Epithelial cell of prostate (primary cell): ENCODE measurements around the gene SLC9A7.

Source experiments
- DNase-seq: peaks from one replicate; pipeline ENCODE4 v3.0.0-alpha.2; 2011; ENCODE audit warnings: low read depth, low spot score
- H3K27ac ChIP-seq: fragments of 450-650 bp; 2 replicates; pipeline ENCODE4 v1.5.1; 2017; ENCODE audit warnings: mild to moderate bottlenecking

Gene SLC9A7

DNA sequence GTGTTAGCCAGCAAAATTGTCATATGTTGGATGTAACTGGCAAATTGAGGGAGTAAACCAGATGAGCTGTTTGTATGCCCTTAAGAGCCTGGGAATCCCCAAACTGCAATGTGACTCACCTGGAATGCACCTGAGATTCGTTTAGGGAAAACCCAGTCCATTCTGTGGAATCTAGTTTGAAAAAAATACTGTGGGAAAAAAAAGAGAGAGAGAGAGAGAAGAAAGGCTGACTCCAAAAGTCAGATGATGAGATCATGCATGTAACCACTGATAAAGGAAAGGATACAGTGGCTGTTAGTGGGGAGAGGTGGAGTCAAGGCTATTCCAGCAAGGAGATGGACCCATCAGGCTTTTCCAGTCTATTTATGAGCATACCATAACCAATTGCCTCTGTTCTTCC lies 48.5 kb downstream of the SLC9A7 start:
- peak; percentile 66 for DNase-seq
- peak overlapping the region; percentile 39 for H3K27ac ChIP-seq

DNA sequence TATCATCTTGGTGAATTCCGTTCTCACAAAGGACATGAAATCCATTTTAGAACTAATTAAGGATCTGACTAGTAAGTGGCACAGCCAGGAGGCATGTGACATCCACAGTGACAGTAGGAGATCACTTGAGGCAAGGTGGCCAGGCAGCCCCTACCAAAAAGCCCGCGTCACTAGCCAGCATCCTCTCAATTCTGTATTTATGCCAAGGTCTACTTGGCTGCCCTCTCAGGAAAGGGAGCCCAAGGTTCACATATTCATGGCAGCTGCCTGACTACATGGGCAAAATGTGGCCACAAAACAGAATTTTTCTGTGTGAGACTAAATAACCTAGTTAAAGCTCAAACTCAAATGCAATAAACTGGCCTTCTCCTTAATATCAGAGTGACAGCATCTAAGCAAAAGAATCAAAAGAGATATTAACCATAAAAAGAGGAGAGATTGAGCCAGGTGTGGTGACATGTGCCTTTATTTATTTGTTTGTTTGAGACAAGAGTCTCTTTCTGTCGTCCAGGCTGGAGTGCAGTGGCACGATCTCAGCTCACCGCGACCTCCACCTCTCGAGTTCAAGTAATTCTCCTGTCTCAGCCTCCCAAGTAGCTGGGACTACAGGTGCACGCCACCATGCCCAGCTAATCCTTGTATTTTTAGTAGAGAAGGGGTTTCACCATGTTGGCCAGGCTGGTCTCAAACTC lies 51.5 kb downstream of the SLC9A7 start:
- H3K27ac ChIP-seq, result no peak overlapping the region
- no peak for DNase-seq

DNA sequence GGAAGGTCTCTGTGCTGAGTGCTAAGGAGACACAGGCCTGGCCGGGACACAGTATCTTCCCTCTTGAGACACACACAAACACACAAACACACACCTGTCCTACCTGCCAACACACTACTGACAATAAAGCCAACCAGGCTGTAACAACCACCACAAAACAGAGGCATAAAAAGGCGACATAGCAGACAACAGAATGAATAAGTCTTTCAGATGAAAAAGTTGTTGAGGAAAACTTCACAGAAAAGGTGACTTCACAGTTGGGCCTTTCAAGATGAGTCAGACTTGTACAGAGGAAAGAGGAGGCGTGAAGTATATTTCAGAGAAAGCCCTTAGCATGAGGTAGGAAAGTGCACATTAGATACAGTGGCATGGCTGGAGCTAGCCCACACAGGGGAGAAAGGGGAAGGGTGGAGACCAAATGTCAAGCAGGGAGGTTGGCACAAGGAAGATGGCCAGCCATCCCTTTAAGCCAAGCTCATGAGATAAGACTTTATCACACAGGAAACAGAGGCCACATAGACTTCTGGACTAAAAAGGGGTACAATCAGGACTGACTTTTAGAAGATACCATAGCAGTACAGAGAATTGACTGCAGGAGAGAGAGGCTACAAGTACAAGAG lies 54.0 kb downstream of the SLC9A7 start:
- no peak for DNase-seq
- no peak overlapping the region for H3K27ac ChIP-seq

DNA sequence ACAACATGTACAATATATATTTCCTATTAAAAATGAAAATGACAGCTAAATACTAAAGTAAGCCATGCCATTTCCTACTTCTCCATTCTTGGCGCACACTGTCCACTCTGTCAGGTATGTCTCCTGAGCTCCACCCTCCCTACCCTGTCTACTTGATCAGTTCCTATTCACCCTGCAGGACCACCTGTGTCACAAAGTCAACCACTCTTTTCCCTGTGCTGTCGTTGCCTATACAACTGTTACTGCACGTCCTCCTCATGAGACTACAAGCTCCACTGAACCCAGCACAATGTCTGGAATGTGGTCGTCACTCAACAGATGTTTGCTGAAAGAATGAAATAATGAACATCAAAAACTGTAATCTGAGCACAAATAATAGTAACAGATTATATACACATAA lies 54.9 kb downstream of the SLC9A7 start:
- no peak for DNase-seq
- no peak overlapping the region for H3K27ac ChIP-seq

DNA sequence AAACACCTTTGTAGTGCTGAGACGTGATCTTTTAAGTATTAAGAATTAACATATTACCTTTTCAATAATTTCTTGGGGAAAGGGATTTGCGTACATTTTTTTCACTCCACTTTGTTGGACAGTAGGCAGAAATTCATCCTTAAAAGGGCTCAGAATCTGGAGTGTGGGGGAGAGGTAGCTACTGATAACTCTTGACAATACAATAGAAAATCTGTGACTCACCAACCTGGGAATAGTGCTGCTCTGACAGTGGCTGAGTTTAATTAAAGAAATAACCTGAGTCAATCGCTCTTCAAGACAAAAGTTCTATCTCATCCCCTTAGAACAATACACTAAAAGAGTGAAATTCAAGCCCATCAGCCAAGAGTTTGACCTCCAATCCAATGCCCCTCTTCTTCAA lies 60.2 kb downstream of the SLC9A7 start:
- DNase-seq, result no peak

DNA sequence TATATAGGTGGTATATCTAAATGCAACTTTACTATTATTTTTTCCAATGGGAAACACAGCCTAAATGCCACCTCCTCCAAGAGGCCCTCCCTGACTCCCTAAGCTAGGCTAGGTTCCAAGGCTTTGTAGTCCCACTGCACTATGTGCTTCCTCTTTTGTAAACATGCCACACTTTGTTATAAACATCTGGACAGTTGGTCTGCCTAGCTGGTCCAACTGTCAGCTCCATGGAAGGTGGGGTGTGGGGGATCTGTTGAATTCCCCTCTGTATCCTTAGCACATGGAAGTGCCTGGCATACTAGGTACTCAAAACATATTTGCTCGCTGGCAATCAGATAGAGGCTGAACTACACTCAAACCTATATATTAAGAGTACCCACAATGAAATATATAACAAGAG lies 63.4 kb downstream of the SLC9A7 start:
- H3K27ac ChIP-seq, result no peak overlapping the region
- DNase-seq, result no peak

More for the DNA sequence above, 60.2 kb downstream of the SLC9A7 start:
- H3K27ac ChIP-seq, result no peak overlapping the region

DNA sequence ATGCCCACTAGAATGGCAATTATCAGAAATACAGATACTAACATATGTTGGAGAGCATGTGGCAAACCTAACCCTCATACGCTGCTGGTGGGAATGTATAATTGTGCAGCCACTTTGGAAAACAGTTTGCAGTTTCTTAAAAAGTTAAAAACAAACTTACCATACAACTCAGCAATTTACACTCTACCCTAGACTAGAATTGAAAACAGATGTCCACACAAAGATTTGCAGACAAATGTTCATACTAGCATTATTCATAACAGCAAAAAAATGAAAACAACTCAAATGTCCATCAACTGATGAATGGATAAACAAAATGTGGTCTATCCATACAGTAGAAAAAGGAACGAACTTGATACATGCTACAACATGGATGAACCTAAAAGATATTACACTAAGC lies 64.4 kb downstream of the SLC9A7 start:
- no peak overlapping the region for H3K27ac ChIP-seq
- DNase-seq, result no peak

DNA sequence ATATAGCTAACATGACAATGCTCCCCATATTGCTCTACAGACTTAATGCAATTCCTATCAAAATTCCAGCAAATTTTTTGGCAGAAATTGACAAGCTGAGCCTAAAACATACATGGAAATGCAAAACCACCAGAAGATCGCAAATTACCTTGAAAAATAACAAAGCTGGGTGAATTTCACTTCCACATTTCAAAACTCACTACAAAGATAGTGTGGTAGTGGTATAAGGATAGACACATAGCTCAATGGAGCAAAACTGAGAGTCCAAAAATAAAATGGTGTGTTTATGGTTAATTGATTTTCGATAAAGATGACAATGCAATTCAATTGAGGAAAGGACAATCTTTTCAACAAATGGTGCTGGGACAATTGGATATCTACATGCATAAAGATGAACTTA lies 65.8 kb downstream of the SLC9A7 start:
- no peak for DNase-seq

DNA sequence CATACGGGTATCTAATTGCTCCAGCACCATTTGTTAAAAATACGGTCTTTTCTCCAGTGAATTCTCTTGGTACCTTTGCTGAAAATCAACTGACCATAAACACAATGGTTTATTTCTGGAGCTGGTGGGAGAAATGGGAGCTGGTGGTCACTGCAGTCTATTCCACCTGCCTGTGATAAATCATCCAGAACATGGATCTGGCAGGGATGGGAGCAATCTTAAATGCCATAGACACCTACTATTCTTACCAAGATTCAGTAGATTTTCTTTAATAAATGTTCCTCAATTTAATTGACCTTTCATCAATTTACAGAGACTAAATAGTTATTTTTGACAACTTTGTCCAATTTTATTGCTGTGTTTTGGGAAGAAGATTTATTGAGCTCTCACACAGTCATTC lies 68.1 kb downstream of the SLC9A7 start:
- no peak for DNase-seq
- H3K27ac ChIP-seq, result no peak overlapping the region

More for the DNA sequence above, 65.8 kb downstream of the SLC9A7 start:
- no peak overlapping the region for H3K27ac ChIP-seq

DNA sequence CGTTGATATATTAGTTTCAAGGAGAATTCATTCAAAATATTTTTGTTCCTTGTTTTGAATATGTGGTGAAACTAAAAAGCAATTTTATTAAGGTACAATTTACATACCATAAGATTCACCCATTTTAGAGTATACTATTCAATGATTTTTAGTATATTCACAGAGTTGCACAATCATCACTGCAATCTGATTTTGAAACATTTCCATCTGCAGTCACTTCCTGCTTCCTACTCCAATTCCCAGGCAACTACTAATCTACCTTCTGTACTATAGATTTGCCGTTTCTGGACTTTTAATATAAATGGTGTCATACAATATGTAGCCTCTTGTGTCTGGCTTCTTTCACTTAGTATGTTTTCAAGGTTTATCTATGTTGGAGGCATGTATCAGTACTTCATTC lies 71.3 kb downstream of the SLC9A7 start:
- no peak for DNase-seq
- peak overlapping the region; percentile 36 for H3K27ac ChIP-seq

DNA sequence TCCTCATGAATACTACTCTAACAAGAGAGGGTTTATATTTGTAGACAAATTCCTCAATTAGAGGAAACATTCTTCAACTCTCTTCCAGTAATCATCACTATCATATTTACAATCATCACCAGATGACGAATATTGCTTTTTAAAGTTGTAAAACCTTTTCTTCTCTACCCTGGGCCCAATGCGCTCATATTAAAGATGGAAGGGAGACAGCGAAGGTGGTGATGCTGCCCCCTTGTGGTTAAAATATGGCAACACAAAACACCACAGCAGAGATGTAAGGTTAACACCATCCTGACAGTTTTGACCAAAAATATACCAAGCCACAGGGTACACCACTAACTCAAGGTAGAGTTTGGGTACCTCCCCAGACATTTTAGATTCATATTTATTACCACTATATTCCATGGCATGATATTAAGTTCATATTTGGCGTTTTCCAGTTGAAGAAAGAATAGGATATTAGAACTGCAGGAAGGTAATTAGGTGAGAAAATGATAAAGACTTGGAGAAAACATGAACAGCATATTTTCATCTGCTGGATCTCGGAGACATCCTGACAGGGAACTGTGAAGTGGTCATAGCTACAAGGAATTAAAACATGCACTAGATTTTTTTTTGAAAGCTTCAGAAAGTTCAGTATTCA lies 72.8 kb downstream of the SLC9A7 start:
- DNase-seq, result no peak

DNA sequence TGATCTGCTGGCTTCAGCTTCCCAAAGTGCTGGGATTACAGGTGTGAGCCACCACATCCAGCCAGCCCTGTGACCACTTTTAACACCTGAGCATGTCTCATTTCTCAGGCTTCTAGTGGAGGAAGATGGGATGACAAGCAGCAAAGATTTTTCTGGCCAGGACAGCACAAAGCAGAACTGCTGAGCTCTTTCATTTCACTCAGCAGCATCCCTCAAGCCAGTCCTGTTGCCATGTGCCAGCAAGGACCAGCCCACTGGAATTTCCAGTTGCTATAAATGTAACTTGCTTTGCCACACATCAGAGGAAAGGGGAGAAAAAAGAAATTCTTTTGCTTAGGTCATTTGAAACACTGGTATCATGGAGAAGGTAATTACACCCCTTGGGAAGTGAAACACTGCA lies 75.9 kb downstream of the SLC9A7 start:
- no peak overlapping the region for H3K27ac ChIP-seq
- no peak for DNase-seq

More for the DNA sequence above, 72.8 kb downstream of the SLC9A7 start:
- H3K27ac ChIP-seq, result no peak overlapping the region

DNA sequence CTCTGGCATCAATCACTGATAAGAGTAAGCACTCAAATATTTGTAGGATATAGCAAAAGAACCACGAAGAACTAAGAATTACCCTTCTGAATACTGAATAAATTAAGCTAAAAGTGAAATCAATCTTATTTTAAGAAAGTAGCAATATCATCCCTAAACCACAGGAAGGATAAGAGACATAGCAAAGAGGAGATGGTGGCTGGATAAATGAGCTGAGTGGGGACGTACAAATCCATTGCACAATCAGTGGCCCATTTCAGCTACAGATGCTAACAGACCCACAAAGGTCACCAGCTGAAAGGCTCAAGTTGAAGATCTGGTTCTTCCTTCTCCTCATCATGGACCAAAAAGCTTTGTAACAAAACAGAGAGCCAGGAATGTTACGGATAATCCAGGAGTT lies 77.1 kb downstream of the SLC9A7 start:
- no peak overlapping the region for H3K27ac ChIP-seq
- DNase-seq, result no peak

DNA sequence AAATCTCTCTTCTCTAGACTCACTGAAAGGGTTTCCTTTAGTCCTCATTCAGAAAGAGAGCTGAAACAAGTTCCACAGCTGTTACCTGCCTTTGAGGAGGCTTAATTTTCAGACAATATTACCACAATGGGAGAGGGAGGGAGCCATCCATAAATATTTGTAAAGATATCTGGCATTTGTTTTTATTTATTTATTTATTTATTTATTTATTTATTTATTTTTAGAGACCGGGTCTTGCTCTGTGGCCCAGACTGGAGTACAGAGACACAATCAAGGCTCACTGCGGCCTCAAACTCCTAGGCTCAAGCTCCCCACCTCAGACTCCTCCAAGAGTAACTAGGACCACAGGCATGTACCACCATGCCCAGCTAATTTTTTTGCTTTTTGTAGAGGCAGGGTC lies 80.7 kb downstream of the SLC9A7 start:
- no peak overlapping the region for H3K27ac ChIP-seq
- no peak for DNase-seq

DNA sequence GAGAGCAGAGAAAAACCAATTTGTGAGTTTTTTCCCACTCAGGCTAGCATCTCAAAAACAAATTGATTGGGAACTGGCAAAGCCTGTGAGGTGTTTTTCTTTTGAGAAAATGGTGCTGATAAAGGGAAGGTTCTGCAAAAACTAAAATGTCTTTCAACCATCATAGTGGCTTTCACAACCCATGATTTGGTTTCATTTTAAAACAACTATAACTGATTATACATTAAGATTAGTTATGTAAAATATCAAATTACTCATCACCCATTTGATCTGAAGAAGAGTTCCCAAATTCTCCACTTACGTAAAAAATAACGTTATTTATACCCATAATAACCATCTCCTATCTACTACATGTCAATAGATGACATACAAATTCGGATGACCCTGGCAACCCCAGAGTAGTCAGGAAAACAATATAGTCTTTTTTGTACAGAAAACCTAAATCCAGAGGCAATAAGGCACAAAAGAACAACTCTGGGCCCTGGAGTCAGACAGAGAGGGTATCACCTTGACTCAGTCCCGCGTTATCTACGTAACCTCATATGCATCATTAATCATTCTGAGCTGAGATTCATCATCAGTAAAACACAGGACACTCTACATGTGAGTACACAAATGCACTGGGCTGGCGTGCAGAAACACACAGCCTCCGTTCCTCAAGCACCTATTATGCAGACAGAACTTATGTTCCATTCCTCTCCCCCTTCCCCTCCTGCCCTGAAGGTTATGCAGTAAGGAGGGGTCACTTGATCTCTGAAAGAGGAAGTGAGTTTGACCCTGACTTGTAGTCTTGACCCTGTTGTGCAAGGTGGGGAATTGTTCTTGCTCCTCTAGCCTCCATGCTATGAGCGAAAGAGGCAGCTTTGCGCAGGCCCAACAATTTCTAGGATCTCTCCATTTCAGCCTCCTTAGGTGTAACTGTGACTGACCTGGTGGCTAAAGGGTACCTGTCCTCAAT lies 82.2 kb downstream of the SLC9A7 start:
- DNase-seq, result no peak
- no peak overlapping the region for H3K27ac ChIP-seq

DNA sequence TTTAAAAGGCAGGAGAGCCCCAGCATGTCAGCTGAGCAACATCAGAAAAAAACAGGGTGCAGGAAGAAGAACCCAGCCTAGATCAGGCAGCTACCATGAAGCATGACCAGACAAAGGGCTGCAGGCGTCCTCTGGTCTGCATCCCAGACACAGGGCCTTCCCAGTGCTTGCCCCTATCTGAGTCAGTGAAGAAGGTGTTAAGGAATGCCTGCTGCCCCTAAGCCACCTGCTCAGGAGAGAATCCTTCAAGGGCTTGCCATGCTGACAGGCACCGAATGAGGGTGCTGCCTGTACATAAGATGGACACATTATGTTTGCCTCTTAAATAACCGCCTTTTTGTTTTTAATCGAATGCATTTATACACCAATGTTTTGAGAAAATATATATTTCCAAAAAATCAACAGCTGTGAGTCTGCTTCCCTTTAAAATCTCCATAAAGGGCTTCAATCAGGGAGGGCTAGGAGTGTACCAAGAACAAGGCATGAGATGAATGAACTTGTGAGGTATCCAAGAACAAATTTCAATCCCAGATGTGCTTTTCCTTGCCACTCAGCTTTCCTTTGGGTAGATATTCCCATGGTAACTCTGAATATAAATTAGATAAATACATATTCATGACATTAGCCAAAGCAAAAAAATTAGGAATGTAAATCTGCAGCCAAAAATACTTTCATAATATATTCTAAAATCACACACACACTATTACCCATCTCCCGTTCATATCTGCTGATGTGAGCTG lies 85.1 kb downstream of the SLC9A7 start:
- DNase-seq, result no peak
- H3K27ac ChIP-seq, result no peak overlapping the region

DNA sequence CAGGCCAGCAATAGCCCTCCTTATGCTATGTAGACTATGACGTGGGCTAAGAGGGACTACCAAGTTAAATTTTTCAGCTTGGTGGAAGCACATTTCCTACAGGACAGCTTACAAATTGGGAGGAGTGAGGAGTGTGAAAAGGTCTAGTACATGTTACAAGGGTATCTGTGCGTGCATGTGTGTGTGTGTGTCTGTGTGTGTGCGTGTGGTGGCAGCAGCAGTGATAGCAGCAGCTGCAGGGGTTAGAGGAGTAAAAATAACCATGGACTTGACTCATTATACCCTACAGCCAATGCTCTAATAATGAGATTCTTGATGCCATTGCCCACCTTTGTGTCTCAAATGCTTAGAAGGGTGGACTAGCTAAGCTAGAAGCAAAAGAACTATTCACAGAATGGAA lies 88.6 kb downstream of the SLC9A7 start:
- DNase-seq, result no peak
- H3K27ac ChIP-seq, result no peak overlapping the region

DNA sequence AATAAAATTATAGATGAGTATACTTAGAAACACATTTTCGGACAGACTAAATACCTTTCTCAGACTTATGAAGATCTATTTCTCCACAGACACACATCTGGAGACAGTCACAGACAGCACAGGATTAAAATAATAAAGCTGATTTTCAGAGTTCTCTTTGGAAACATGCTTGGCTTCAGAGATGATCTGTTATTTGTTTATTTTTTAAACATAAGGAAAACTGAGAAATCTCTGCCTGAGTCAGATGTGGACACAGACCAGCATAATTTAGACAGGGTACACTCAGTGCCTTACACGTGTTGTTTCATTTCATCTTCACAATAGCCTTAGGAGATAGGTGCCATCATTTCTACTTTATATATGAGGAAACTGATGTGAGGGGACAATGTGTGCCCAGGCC lies 92.1 kb downstream of the SLC9A7 start:
- no peak for DNase-seq
- peak overlapping the region; percentile 89 for H3K27ac ChIP-seq

DNA sequence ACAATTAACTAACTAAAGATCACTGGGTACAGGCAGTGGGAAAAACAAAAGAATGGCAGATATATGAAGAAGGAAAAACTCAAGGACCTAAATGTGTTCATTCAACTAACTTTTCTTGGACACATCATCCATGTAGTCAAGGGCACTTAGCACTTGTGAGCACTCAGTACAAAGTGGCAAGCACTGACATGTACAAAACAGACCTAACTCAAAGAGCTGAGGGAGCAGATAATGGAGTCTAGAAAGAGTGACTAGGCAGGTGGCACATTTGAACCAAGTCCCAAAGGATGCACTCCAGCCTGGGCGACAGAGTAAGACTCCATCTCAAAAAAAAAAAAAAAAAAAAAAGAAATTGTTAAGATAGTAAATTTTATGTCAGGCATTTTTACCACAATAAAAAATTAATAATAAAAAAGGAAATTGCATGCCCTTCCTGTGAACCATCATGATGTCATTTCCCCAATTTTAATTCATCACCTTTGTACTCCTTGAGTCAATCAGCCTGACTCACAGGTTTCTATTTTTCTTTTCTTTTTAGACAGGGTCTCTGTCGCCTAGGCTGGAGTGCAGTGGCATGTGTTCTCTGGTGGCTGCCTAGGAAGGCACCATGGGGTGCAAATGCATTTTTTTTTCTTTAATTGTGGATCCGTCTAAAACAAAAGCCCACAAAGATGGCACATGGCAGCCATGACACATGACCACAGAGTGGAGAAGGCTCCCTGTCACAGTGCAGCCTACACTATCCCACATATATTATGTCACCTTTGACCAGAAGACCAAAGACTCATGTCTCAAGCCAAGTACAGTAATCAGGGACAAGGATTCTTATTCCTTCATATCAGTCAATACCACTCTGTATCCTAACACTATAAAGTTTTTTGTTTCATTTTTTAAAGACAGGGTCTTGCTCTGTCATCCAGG lies 93.4 kb downstream of the SLC9A7 start:
- peak overlapping the region; percentile 89 for H3K27ac ChIP-seq
- DNase-seq, result peak; percentile 27
